A549 (cell line): ENCODE data around the gene MARK1. TPM values are rescaled to one million over a fixed set of nuclear protein-coding genes. Genes with fewer than 3 reads are reported as not detected.
A peak's percentile ranks its signal among the peaks of the same experiment; 100 is the strongest.

ENCODE experiments used
- ATAC-seq, 2 experiments: fragments of 200-7000 bp in 1 of 2; fragments of >200 bp in 1 of 2; cut with Nextera tagmentation in 1 of 2; cut with Tn5 transposase in 1 of 2; 3 replicates each; pipeline versions ENCODE4 v1.8.0 to v1.9.1; 2018 to 2020; ENCODE audit warnings: mild to moderate bottlenecking in 1 of 2, moderate library complexity in 1 of 2
- CTCF ChIA-PET: fragments of 300-600 bp; sonication (Branson Sonifier 250); formaldehyde crosslinking; extraction: SDS; loops from one replicate; lab custom pipeline; 2021; ENCODE audit warnings: antibody characterized with exemption, inconsistent platforms; lab: Yijun Ruan, JAX
- POLR2A ChIA-PET: fragments of 350-600 bp; formaldehyde crosslinking; extraction: SDS; loops from one replicate; lab custom pipeline; 2021; ENCODE audit warnings: antibody characterized with exemption, inconsistent platforms; lab: Yijun Ruan, JAX
- DNase-seq, 2 experiments: peaks; one replicate each; pipeline versions ENCODE4 v3.0.0 to v3.0.0-alpha.2; 2011 to 2016; ENCODE audit warnings: low read depth in 1 of 2, low spot score in 1 of 2
- FAIRE-seq: peaks from 2 replicates; lab custom pipeline; 2011; peaks lifted over from hg19 to GRCh38; lab: Jason Lieb, UNC
- H3K27ac ChIP-seq, 2 experiments: fragments of >200 bp; sonication (Bioruptor Twin); formaldehyde crosslinking; 3 replicates each; pipeline ENCODE4 v1.5.1; 2016 to 2017
- H3K4me1 ChIP-seq: fragments of >200 bp; sonication (Bioruptor Twin); formaldehyde crosslinking; 3 replicates; pipeline ENCODE4 v1.6.1; 2016
- H3K4me2 ChIP-seq: fragments of >200 bp; sonication (Bioruptor Twin); formaldehyde crosslinking; 3 replicates; pipeline ENCODE4 v1.6.1; 2016
- H3K4me3 ChIP-seq: fragments of >200 bp; sonication (Bioruptor Twin); formaldehyde crosslinking; 3 replicates; pipeline ENCODE4 v1.5.1; 2016
- H3K9me3 ChIP-seq: fragments of >200 bp; sonication (Bioruptor Twin); formaldehyde crosslinking; 3 replicates; pipeline ENCODE4 v1.6.1; 2016
- BHLHE40 ChIP-seq: IDR thresholded peaks from 2 replicates; pipeline ENCODE4 v1.6.1; 2012; ENCODE audit warnings: low read depth, low read length, inconsistent platforms
- CBX2 ChIP-seq: fragments of 200-600 bp; sonication (generic); IDR thresholded peaks from 2 replicates; pipeline ENCODE4 v1.6.1; 2016; ENCODE audit warnings: low read depth, mild to moderate bottlenecking, borderline replicate concordance
- CBX8 ChIP-seq: fragments of 200-600 bp; sonication (generic); IDR thresholded peaks from 2 replicates; pipeline ENCODE4 v1.6.1; 2016
- CEBPB ChIP-seq, 2 experiments: fragments of >200 bp in 1 of 2; sonication (Bioruptor Twin) in 1 of 2; formaldehyde crosslinking in 1 of 2; IDR thresholded peaks; 2 replicates each; pipeline ENCODE4 v1.6.1; 2012 to 2016
- EHMT2 ChIP-seq: fragments of 200-600 bp; sonication (generic); IDR thresholded peaks from 2 replicates; pipeline ENCODE4 v1.6.1; 2016; ENCODE audit warnings: antibody characterized with exemption, low read depth, mild to moderate bottlenecking, moderate library complexity
- EP300 ChIP-seq, 2 experiments: fragments of >200 bp; sonication (Bioruptor Twin); formaldehyde crosslinking; IDR thresholded peaks; 2 replicates in 1 of 2; 3 replicates in 1 of 2; pipeline ENCODE4 v1.6.1; 2016 to 2017
- ESRRA ChIP-seq: fragments of 150-350 bp; IDR thresholded peaks from 2 replicates; pipeline ENCODE4 v1.6.1; 2014; ENCODE audit warnings: mild to moderate bottlenecking, low read length, borderline replicate concordance
- FOSB ChIP-seq: fragments of 250-450 bp; sonication (Bioruptor Pico); IDR thresholded peaks from 2 replicates; pipeline ENCODE4 v1.5.0; 2020; ENCODE audit warnings: mild to moderate bottlenecking, moderate library complexity
- GATA3 ChIP-seq: IDR thresholded peaks from 2 replicates; pipeline ENCODE4 v1.6.1; 2012; ENCODE audit warnings: borderline replicate concordance
- HEYL ChIP-seq: fragments of 250-450 bp; sonication (Bioruptor Pico); IDR thresholded peaks from 2 replicates; pipeline ENCODE4 v1.8.0; 2021; ENCODE audit warnings: mild to moderate bottlenecking, moderate library complexity
- JUN ChIP-seq, 2 experiments: fragments of >200 bp; sonication (Bioruptor Twin); formaldehyde crosslinking; IDR thresholded peaks; 2 replicates in 1 of 2; 3 replicates in 1 of 2; pipeline ENCODE4 v1.6.1; 2016 to 2017
- JUNB ChIP-seq: fragments of >200 bp; sonication (Bioruptor Twin); formaldehyde crosslinking; IDR thresholded peaks from 2 replicates; pipeline ENCODE4 v1.6.1; 2016
- KDM1A ChIP-seq: fragments of 200-600 bp; sonication (generic); IDR thresholded peaks from 2 replicates; pipeline ENCODE4 v1.6.1; 2016; ENCODE audit warnings: low read depth, mild to moderate bottlenecking
- MAFK ChIP-seq: fragments of 450-650 bp; IDR thresholded peaks from 2 replicates; pipeline ENCODE4 v1.6.1; 2014; ENCODE audit not compliant: partially characterized antibody
- MAZ ChIP-seq: fragments of 150-350 bp; IDR thresholded peaks from 2 replicates; pipeline ENCODE4 v1.6.1; 2014; ENCODE audit warnings: antibody characterized with exemption, low read depth, low read length, borderline replicate concordance
- NFE2L2 ChIP-seq: fragments of 150-350 bp; conservative IDR thresholded peaks from 2 replicates; pipeline ENCODE4 v1.6.1; 2014; ENCODE audit warnings: low read length
- PHF8 ChIP-seq: fragments of 200-600 bp; sonication (generic); IDR thresholded peaks from 2 replicates; pipeline ENCODE4 v1.6.1; 2016; ENCODE audit warnings: low read depth, mild to moderate bottlenecking, antibody characterized with exemption, moderate library complexity, borderline replicate concordance
- POLR2A ChIP-seq: IDR thresholded peaks from 2 replicates; pipeline ENCODE4 v1.6.1; 2012; ENCODE audit warnings: mild to moderate bottlenecking, low read length
- POLR2AphosphoS2 ChIP-seq: conservative IDR thresholded peaks from 2 replicates; pipeline ENCODE4 v1.6.1; 2012; ENCODE audit warnings: low read length, improper control_type of control experiment, inconsistent platforms
- RAD21 ChIP-seq, 2 experiments: fragments of >200 bp in 1 of 2; sonication (Bioruptor Twin) in 1 of 2; formaldehyde crosslinking in 1 of 2; IDR thresholded peaks in 1 of 2; conservative IDR thresholded peaks in 1 of 2; 2 replicates in 1 of 2; 3 replicates in 1 of 2; pipeline ENCODE4 v1.6.1; 2012 to 2018; ENCODE audit warnings: inconsistent platforms in 1 of 2
- RARB ChIP-seq: fragments of 250-450 bp; sonication (Bioruptor Pico); IDR thresholded peaks from 2 replicates; pipeline ENCODE4 v1.8.0; 2021; ENCODE audit warnings: mild to moderate bottlenecking, moderate library complexity
- SMC3 ChIP-seq: fragments of >200 bp; sonication (Bioruptor Twin); formaldehyde crosslinking; IDR thresholded peaks from 3 replicates; pipeline ENCODE4 v1.6.1; 2018; ENCODE audit warnings: inconsistent platforms
- SREBF2 ChIP-seq: fragments of 450-650 bp; IDR thresholded peaks from 2 replicates; pipeline ENCODE4 v1.6.1; 2014; ENCODE audit warnings: mild to moderate bottlenecking, moderate library complexity
- TFCP2L1 ChIP-seq: fragments of 250-450 bp; sonication (Bioruptor Pico); IDR thresholded peaks from 2 replicates; pipeline ENCODE4 v1.5.0; 2021; ENCODE audit warnings: mild to moderate bottlenecking
- TP53 ChIP-seq: fragments of 250-450 bp; sonication (Bioruptor Pico); IDR thresholded peaks from 2 replicates; pipeline ENCODE4 v1.5.0; 2021; ENCODE audit warnings: mild to moderate bottlenecking, moderate library complexity
- ZFP36 ChIP-seq: fragments of 450-650 bp; IDR thresholded peaks from 2 replicates; pipeline ENCODE4 v1.6.1; 2014; ENCODE audit warnings: borderline replicate concordance; ENCODE audit not compliant: partially characterized antibody
- ZNF302 ChIP-seq: fragments of 250-450 bp; sonication (Bioruptor Pico); IDR thresholded peaks from 2 replicates; pipeline ENCODE4 v1.9.0; 2021; ENCODE audit warnings: inconsistent platforms, mild to moderate bottlenecking, moderate library complexity
- ZSCAN20 ChIP-seq: fragments of 250-450 bp; sonication (Bioruptor Pico); IDR thresholded peaks from 2 replicates; pipeline ENCODE4 v1.8.0; 2022; ENCODE audit warnings: mild to moderate bottlenecking, moderate library complexity
- WGBS: methylation state at CpG from one replicate; pipeline ENCODE4 v1.1.6; 2017; ENCODE audit errors: missing lambda C conversion rate; 5-methylcytosine and 5-hydroxymethylcytosine counted together
- polyA plus RNA-seq, 4 experiments: library from polyadenylated mRNA; depleted of rRNA in 3 of 4; stranded (reverse); fragments of >200 nt; fragmentation: RNase III in 1 of 4; extraction: RNeasy Plus Mini Kit Qiagen cat#74134 plus additional on column Dnase treatment in 1 of 4; gene quantifications; 2 replicates in 3 of 4; 3 replicates in 1 of 4; pipeline ENCODE4 v1.2.3, GENCODE V29; 2011 to 2017
- TF ChIP-seq, protein P1 (sequence below): fragments of 250-450 bp; sonication (Bioruptor Pico); IDR thresholded peaks from 2 replicates; pipeline ENCODE4 v1.5.0; 2020; ENCODE audit warnings: low read depth, mild to moderate bottlenecking, moderate library complexity
- TF ChIP-seq, protein P2 (sequence below): IDR thresholded peaks from 2 replicates; pipeline ENCODE4 v1.6.1; 2012
- TF ChIP-seq, protein P3 (sequence below): fragments of 150-350 bp; IDR thresholded peaks from 2 replicates; pipeline ENCODE4 v1.6.1; 2014; ENCODE audit warnings: low read depth, mild to moderate bottlenecking, low read length
- TF ChIP-seq, protein P4 (sequence below): fragments of 250-450 bp; sonication (Bioruptor Pico); IDR thresholded peaks from 2 replicates; pipeline ENCODE4 v1.5.0; 2021; ENCODE audit warnings: mild to moderate bottlenecking, moderate library complexity, borderline replicate concordance
- TF ChIP-seq, protein P5 (sequence below): IDR thresholded peaks from 2 replicates; pipeline ENCODE4 v1.6.1; 2012; ENCODE audit warnings: low read depth, borderline replicate concordance
- TF ChIP-seq, protein P6 (sequence below): IDR thresholded peaks from 2 replicates; pipeline ENCODE4 v1.6.1; 2012

The MARK1 gene
- polyA plus RNA-seq, 2 of the 4 experiments (the other 2 are of a cell fraction) = 0.03 to 0.05 TPM

DNA sequence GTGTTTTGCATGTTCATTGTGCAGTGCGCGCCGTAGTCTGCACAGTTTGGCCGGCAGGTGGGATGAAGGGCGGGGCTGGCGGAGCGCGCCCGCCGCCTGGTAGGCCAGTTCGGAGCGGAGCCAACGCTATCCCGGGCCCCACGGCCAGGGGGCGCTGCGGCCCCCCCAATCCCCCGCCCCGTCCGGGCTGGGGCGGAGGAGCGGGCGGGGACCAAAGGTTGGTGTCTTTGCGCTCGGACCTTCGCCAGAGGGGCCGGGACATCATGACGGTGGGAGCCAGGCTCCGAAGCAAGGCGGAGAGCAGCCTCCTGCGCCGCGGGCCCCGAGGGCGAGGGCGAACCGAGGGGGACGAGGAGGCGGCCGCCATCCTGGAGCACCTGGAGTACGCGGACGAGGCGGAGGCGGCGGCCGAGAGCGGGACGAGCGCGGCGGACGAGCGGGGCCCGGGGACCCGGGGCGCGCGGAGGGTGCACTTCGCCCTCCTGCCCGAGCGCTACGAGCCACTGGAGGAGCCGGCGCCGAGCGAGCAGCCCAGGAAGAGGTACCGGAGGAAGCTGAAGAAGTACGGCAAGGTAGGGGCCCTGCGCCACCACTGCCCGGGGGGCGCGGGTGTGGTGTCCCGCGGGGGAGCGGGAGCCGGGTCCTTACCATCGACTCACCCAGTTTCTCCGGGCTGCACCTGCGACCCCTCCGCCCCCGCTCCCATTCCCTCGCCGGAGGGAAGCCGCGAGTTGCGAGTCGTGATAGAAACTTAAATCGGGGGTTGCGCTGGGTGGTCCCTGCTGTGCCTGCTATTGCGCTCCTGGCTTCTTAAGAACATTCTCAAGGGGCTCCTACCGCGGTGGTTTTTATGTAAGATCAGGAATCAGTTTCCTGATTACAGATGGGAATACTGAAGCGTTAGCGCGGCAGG, 162.5 kb downstream of the MARK1 start, which contains the start of gene C1orf115:
TSS of gene C1orf115 (plus strand) at position 224 of the 913 bp plus-strand sequence. CDS start at position 264, 40 bp downstream.
- H3K4me3 ChIP-seq = peak within 1 kb of the TSS; percentile 85
- WGBS = 18% methylated on average over 34 of the region's 96 CpGs
- DNase-seq (peak; percentile 78 to 89), FAIRE-seq (no peak), ATAC-seq (peak; percentile 90 to 96)
- no peaks in the 10 kb centered on the region for H3K4me1 ChIP-seq
- CTCF ChIA-PET = interaction anchor here (0.6 to 4.0 kb wide), 16 partner anchors 9 to 411 kb away, joined by 3 to 23 read pairs (median 3); partner anchors contain the start of genes MTARC1 and MTARC2
- H3K27ac ChIP-seq = peak within 1 kb of the TSS; percentile 83 to 93
- H3K4me2 ChIP-seq = peak within 1 kb of the TSS; percentile 98
- no peaks in the 10 kb centered on the region for H3K9me3 ChIP-seq
- POLR2A ChIA-PET = no interaction called here
- TF ChIP-seq ZNF302 = no peak
- no peak for TF ChIP-seq KDM1A
- no peak for TF ChIP-seq CBX8
- TF ChIP-seq HEYL (CRISPR knock-in tag) = no peak
- TF ChIP-seq, protein P1, sequence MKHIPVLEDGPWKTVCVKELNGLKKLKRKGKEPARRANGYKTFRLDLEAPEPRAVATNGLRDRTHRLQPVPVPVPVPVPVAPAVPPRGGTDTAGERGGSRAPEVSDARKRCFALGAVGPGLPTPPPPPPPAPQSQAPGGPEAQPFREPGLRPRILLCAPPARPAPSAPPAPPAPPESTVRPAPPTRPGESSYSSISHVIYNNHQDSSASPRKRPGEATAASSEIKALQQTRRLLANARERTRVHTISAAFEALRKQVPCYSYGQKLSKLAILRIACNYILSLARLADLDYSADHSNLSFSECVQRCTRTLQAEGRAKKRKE (CRISPR knock-in tag) = no peak
- no peak for TF ChIP-seq CBX2
- TF ChIP-seq BHLHE40 = no peak
- peak; percentile 96; the same call in 1 of the 2 replicates for TF ChIP-seq MAZ
- TF ChIP-seq, protein P2, sequence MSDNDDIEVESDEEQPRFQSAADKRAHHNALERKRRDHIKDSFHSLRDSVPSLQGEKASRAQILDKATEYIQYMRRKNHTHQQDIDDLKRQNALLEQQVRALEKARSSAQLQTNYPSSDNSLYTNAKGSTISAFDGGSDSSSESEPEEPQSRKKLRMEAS = peak; percentile 72
- no peak for TF ChIP-seq GATA3
- TF ChIP-seq, protein P3, sequence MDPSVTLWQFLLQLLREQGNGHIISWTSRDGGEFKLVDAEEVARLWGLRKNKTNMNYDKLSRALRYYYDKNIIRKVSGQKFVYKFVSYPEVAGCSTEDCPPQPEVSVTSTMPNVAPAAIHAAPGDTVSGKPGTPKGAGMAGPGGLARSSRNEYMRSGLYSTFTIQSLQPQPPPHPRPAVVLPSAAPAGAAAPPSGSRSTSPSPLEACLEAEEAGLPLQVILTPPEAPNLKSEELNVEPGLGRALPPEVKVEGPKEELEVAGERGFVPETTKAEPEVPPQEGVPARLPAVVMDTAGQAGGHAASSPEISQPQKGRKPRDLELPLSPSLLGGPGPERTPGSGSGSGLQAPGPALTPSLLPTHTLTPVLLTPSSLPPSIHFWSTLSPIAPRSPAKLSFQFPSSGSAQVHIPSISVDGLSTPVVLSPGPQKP = no peak
- no peak for TF ChIP-seq EP300 (IDR thresholded peaks at IDR 0.05)
- TF ChIP-seq PHF8 = peak; percentile 58; the same call in 1 of the 2 replicates
- TF ChIP-seq SMC3 = peak; percentile 89
- TF ChIP-seq, protein P4, sequence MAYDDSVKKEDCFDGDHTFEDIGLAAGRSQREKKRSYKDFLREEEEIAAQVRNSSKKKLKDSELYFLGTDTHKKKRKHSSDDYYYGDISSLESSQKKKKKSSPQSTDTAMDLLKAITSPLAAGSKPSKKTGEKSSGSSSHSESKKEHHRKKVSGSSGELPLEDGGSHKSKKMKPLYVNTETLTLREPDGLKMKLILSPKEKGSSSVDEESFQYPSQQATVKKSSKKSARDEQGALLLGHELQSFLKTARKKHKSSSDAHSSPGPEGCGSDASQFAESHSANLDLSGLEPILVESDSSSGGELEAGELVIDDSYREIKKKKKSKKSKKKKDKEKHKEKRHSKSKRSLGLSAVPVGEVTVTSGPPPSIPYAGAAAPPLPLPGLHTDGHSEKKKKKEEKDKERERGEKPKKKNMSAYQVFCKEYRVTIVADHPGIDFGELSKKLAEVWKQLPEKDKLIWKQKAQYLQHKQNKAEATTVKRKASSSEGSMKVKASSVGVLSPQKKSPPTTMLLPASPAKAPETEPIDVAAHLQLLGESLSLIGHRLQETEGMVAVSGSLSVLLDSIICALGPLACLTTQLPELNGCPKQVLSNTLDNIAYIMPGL (CRISPR knock-in tag) = peak; percentile 39; the same call in 1 of the 2 replicates
- peak; percentile 55 for TF ChIP-seq POLR2A
- no peak for TF ChIP-seq FOSB (CRISPR knock-in tag)
- no peak for TF ChIP-seq EHMT2
- TF ChIP-seq RARB = no peak
- TF ChIP-seq TFCP2L1 (CRISPR knock-in tag) = no peak
- TF ChIP-seq, protein P5, sequence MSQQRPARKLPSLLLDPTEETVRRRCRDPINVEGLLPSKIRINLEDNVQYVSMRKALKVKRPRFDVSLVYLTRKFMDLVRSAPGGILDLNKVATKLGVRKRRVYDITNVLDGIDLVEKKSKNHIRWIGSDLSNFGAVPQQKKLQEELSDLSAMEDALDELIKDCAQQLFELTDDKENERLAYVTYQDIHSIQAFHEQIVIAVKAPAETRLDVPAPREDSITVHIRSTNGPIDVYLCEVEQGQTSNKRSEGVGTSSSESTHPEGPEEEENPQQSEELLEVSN = no peak; the same call in 1 of the 2 replicates
- no peak for TF ChIP-seq JUNB
- TF ChIP-seq NFE2L2 = no peak
- peak; percentile 47 to 73 for TF ChIP-seq RAD21 (conservative IDR thresholded peaks at IDR 0.05 in 1 of 2, IDR thresholded peaks at IDR 0.05 in 1 of 2)
- TF ChIP-seq POLR2AphosphoS2 = no peak
- no peak for TF ChIP-seq ZSCAN20 (CRISPR knock-in tag)
- no peak for TF ChIP-seq ESRRA
- TF ChIP-seq, protein P6, sequence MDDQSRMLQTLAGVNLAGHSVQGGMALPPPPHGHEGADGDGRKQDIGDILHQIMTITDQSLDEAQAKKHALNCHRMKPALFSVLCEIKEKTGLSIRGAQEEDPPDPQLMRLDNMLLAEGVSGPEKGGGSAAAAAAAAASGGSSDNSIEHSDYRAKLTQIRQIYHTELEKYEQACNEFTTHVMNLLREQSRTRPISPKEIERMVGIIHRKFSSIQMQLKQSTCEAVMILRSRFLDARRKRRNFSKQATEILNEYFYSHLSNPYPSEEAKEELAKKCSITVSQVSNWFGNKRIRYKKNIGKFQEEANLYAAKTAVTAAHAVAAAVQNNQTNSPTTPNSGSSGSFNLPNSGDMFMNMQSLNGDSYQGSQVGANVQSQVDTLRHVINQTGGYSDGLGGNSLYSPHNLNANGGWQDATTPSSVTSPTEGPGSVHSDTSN = no peak
- no peak for TF ChIP-seq TP53 (CRISPR knock-in tag)
- no peak for TF ChIP-seq ZFP36
- no peak for TF ChIP-seq SREBF2
- TF ChIP-seq JUN (IDR thresholded peaks at IDR 0.05) = peak in 1 of 2 experiments; percentile 39; a peak in 1 of 5 replicates
- TF ChIP-seq MAFK = no peak
- TF ChIP-seq CEBPB (IDR thresholded peaks at IDR 0.05) = no peak
